ENCODE results near the gene C20orf144.

The C20orf144 gene

GRCh38 chr20:33669873-33670640 is 7.9 kb downstream of the C20orf144 start:
- no peak for TF ChIP-seq CTCF (IDR thresholded peaks at IDR 0.05; ENCODE audit: low read depth, low read length, missing control alignments)
- DNase-seq (ENCODE audit: extremely low read depth, low read depth), result no peak
- no peak overlapping the region for H3K4me3 ChIP-seq (replicated peaks; ENCODE audit: low read depth, low read length)

- no peak for TF ChIP-seq CTCF (IDR thresholded peaks at IDR 0.05; ENCODE audit: low read depth, low read length, missing control alignments)
- no peak overlapping the region for H3K4me3 ChIP-seq (replicated peaks; ENCODE audit: low read depth, low read length)
- DNase-seq (ENCODE audit: extremely low read depth, low read depth), result no peak
These were observed 8.8 kb downstream of the C20orf144 start for GRCh38 chr20:33670715-33671499.

DNA sequence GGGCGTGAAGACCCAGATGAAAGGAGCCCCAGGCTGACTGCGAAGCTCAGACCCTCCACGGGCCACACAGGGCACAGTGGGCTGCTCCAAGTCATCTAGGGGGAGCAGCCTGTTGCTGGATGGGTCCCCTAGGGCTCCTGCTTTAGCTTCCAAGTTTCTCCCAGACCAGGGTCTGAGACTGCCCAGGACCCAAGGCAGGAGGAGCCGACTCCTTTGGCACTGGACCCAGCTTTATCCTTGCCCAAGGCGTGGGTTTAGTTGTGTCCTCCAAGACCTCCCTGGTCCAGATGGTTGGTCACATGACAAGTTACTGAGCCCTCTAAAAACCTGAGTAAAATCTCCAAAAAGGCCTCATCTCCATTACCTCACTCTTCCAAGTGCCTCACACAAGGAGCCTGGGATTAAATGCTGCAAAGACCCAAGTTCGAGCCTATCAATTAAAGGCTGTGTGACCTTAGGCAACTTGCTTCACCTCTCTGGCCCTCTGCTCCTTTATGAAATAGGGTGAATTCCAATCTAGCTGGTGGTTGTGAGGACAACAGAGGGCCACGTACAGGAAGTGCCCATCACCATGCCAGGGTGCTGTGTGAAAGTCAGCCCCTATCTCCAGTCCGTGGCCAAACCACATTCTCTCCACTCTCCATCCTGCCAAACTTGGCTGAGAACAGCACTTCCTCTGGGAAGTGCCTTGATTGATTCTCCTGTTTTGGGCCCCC is 9.6 kb downstream of the C20orf144 start:
- DNase-seq (ENCODE audit: extremely low read depth, low read depth), result no peak
- no peak for TF ChIP-seq CTCF (IDR thresholded peaks at IDR 0.05; ENCODE audit: low read depth, low read length, missing control alignments)
- H3K4me3 ChIP-seq (replicated peaks; ENCODE audit: low read depth, low read length), result no peak overlapping the region

DNA sequence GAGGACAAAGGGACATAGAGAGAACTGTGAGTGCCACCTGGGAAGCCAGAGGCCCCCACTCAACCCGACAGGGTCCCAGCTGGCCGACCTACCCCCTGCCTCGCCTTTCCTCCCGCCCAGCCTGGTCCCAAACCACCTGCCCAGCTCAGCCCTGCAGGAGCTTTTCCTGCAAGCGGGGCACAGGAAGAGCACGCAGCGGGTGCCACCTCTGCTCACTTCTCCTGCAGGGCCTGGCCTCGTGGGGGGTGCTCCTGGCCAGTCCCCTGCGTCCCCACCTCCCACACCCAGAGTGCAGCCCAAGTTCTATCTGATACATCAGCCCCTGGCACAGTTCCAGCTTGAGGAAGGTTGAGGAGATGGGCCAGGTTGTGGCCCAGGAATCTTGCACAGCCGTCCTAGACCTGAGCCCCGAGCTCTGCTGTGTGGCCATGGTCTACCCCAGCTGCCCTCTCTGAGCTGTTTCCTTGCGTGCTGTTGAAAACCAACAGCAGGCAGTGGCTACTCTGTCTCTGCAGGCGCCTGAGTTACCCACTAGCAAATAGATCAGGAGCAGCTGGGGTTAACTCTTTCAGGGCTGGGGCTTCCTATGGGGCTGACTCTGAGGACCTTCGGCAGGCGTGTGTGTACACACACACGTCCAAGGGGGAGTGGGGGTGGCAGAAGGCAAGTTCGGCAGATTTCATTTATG is 10.4 kb downstream of the C20orf144 start:
- no peak for TF ChIP-seq CTCF (IDR thresholded peaks at IDR 0.05; ENCODE audit: low read depth, low read length, missing control alignments)
- no peak for DNase-seq (ENCODE audit: extremely low read depth, low read depth)
- H3K4me3 ChIP-seq (replicated peaks; ENCODE audit: low read depth, low read length), result peak overlapping the region; percentile 73

GRCh38 chr20:33673114-33673409 is 10.9 kb downstream of the C20orf144 start:
- DNase-seq (ENCODE audit: extremely low read depth, low read depth), result no peak
- H3K4me3 ChIP-seq (replicated peaks; ENCODE audit: low read depth, low read length), result peak overlapping the region; percentile 73
- TF ChIP-seq CTCF (IDR thresholded peaks at IDR 0.05; ENCODE audit: low read depth, low read length, missing control alignments), result no peak
